ENCODE results near the gene NEMF.
"Not testable (repeated sequence)": the region's sequence is repeated elsewhere in the genome, so short reads cannot be mapped to it uniquely, and the experiment has no call there.

Gene NEMF, protein sequence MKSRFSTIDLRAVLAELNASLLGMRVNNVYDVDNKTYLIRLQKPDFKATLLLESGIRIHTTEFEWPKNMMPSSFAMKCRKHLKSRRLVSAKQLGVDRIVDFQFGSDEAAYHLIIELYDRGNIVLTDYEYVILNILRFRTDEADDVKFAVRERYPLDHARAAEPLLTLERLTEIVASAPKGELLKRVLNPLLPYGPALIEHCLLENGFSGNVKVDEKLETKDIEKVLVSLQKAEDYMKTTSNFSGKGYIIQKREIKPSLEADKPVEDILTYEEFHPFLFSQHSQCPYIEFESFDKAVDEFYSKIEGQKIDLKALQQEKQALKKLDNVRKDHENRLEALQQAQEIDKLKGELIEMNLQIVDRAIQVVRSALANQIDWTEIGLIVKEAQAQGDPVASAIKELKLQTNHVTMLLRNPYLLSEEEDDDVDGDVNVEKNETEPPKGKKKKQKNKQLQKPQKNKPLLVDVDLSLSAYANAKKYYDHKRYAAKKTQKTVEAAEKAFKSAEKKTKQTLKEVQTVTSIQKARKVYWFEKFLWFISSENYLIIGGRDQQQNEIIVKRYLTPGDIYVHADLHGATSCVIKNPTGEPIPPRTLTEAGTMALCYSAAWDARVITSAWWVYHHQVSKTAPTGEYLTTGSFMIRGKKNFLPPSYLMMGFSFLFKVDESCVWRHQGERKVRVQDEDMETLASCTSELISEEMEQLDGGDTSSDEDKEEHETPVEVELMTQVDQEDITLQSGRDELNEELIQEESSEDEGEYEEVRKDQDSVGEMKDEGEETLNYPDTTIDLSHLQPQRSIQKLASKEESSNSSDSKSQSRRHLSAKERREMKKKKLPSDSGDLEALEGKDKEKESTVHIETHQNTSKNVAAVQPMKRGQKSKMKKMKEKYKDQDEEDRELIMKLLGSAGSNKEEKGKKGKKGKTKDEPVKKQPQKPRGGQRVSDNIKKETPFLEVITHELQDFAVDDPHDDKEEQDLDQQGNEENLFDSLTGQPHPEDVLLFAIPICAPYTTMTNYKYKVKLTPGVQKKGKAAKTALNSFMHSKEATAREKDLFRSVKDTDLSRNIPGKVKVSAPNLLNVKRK

GRCh38 chr14:49852301-49853157 is at the start of gene NEMF:
Gene NEMF, minus strand, starts transcription at chr14:49852788. Its CDS starts 35 bp downstream, at chr14:49852753.
- peak; percentile 87 to 89 for DNase-seq

GRCh38 chr14:49900973-49901372 is 48.4 kb upstream of the NEMF start:
- no peak for DNase-seq

- no peak for DNase-seq
These were observed 45.9 kb upstream of the NEMF start for GRCh38 chr14:49898485-49898884.

DNA sequence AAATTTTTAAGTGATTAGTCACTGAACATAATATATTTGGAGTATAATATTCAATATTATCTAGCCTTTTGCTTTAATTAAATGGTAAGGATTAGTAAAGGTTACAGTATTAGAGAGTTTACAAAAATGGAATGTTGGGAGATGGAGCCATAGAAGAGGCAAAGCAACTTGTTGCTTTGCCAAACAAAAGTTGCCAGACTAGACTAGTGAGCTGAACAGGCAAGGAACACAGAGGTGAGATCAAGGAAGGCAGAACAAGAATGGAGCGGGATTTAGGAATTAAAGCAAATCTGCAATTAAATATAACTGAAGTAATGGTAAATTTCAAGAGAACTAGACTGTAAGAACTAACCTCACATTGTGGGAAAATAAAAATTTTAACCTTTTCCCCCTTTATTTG is 45.4 kb upstream of the NEMF start:
- DNase-seq = no peak

- no peak for DNase-seq
These were observed 44.8 kb upstream of the NEMF start for GRCh38 chr14:49897414-49897813.

DNA sequence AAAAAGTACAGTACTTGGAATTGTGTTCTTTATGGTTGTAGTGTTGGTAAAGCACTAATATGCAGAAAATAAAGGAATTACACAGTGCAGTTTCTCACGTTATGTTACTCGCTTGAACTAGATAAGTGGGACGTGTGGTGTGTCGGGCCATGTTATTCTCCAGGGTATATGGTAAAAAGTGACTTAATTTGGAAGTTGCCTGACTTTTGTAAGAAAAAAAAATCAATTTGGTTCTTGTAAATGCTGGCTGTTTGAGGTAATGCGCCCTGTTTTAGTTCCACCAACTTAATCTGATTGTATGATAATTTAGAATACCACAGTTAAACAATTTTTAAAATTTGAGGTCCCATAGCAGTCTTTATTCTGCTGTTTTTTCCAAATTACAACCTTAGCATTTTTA is 44.4 kb upstream of the NEMF start:
- DNase-seq = peak in 1 of 2 experiments; percentile 59

- DNase-seq = not testable (repeated sequence)
These were observed 43.7 kb upstream of the NEMF start for GRCh38 chr14:49896272-49896671.

DNA sequence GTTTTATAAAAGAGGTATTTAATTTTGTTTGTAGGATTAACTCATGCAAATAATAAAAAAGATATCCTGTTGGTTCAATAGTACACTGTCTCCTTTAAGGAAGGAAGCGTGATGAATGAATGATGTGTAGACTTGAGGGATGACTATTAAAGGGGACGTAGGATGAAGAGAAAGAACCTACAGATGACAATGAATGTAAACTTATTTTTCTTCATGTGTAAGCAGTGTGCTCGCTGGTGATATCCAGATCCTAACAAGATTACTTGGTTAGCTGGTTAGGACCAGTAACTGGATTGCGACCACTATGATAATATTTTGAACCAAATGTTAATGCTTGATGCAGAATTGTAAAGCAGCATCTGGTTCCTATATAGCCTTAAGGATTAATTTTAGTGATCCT is 42.9 kb upstream of the NEMF start:
- peak in 1 of 2 experiments; percentile 17 for DNase-seq

DNA sequence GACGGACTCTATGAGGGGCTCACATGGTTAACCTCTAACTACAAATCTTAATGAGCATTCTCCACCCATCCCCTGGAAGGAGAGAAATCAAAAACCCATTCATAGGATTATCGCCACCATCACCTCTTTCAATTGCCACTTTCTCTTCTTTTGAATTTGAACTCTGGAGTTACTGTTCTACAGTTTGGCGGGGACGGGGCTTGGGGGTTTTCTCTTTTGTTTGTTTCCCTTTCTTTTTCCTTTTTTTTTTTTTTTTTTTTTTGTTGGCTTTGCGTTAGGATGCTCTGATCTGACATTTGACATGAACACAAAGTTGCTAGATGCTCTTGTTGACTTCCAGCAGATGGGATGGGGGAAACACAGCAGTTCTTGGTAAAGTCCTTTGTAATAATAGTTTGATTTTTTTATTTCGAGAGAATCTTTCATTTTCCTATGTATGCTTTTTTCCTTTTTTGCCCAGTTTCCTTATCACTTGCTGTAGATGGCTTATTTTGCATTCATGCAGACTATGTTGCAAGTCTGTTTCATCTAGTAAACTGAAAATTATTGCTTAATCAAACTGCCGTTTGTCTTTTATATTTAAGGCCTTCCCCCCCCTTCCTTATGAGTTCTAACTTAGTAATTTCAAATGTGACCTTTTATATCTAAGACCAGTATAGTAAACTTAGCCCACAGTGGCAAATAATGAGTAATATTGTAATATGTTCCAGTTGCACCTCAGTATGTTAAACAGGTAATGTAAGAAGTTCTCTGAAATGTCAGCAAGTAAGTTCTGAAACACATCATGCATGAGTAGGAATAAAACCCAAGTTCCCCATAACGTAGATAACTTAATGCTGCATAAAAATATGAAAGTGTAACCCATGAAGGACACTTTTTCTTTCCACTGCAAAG is 41.9 kb upstream of the NEMF start:
- not testable (repeated sequence) for DNase-seq

GRCh38 chr14:49893309-49894213 is 41.0 kb upstream of the NEMF start:
- no peak for DNase-seq

GRCh38 chr14:49892636-49893308 is 40.2 kb upstream of the NEMF start, which contains the start of gene ARF6:
Gene ARF6, plus strand, starts transcription at chr14:49893082. Its CDS starts 655 bp downstream, at chr14:49893737.
- peak; percentile 93 for DNase-seq

DNA sequence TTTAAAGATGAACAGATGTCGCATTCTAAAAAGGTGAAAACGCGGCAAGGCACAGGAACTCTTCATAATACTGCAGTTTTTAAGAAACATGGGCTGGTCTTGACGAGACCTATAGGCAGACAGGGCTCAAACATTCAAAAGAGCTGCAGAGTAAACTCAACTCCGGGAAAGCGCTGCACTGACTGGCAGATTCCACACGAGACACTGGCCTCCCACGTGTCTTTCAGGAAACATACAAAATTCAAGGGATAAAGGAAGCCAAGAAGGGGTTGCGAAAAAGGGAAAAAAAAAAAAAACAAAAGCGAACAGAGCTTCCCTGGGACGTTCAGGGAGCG is 39.7 kb upstream of the NEMF start:
- peak; percentile 95 to 96 for DNase-seq

DNA sequence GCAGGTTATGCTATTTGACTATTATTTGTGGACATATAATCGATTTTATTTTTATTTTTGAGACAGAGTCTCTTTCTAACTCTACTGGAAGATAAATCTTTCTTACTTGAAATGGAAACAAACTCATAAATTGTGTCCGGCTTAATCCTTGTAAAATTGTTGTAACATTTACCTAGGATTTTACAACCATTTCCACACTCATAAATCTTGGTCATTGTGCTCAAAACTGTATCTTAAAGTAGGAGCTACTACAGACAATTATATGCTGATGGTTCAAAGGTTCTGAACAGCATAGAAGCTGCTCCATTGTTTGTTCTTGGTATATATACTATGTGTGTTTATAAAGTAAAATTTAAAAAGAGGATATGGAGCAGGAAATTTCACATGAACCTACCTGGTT is 35.7 kb upstream of the NEMF start:
- DNase-seq = no peak

- no peak for DNase-seq
These were observed 33.9 kb upstream of the NEMF start for GRCh38 chr14:49886523-49886922.

- no peak for DNase-seq
These were observed 30.5 kb upstream of the NEMF start for GRCh38 chr14:49882826-49883694.

GRCh38 chr14:49881350-49882001 is 28.9 kb upstream of the NEMF start:
- DNase-seq = no peak

DNA sequence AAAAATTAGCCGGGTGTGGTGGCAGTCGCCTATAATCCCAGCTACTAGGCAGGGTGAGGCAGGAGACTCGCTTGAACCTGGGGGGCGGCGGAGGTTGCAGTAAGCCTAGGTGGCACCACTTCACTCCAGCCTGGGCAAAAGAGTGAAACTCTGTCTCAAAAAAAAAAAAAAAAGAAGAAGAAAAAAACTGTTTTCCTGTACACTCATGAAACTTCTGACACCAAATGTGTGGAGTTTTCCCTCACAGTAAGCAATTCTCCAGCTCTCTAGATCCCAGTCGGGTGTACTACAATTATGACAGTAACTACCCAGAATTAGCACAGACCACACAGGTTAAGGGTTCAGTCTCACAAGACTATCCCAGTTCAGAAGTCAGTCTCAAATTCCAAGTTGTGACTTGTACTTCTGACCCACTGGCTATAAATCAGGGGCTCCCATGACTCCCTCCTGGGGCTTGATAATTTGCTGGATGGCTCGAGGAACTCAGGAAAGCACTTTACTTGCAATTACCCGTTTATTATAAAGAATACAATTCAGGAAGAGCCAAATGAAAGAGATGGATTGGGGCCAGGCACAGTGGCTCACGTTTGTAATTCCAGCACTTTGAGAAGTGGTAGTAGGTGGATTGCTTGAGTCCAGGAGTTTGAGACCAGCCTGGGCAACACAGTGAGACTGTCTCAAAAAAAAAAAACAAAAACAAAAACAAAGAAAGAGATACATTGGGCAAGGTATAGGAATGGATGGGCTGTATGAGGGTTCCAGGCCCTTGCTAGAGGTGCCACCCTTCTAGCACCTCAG is 27.9 kb upstream of the NEMF start:
- no peak for DNase-seq

Data from Kasumi-1 (cell line).